T-helper 2 cell (primary cell): ENCODE data around the gene ESR2.
"Not testable (repeated sequence)": the region's sequence is repeated elsewhere in the genome, so short reads cannot be mapped to it uniquely, and the experiment has no call there.

ENCODE experiments used
- DNase-seq, 5 experiments: peaks; one replicate each; pipeline versions ENCODE4 v3.0.0 to v3.0.0-alpha.2; 2012 to 2022

The ESR2 gene

GRCh38 chr14:64196056-64196455 is 98.1 kb downstream of the ESR2 start:
- DNase-seq: no peak

GRCh38 chr14:64195199-64195598 is 99.0 kb downstream of the ESR2 start:
- peak in 1 of 5 experiments; percentile 59 for DNase-seq

GRCh38 chr14:64194404-64194803 is 99.8 kb downstream of the ESR2 start:
- DNase-seq: no peak

- DNase-seq: no peak
These were observed 100.3 kb downstream of the ESR2 start for GRCh38 chr14:64193821-64194220.

GRCh38 chr14:64191756-64192155 is 102.4 kb downstream of the ESR2 start:
- no peak for DNase-seq

GRCh38 chr14:64190974-64191502 is 103.1 kb downstream of the ESR2 start:
- no peak for DNase-seq

- DNase-seq: no peak
These were observed 106.8 kb downstream of the ESR2 start for GRCh38 chr14:64187331-64187730.

- DNase-seq: no peak
These were observed 107.7 kb downstream of the ESR2 start for GRCh38 chr14:64186231-64187129.

- DNase-seq: peak in 1 of 5 experiments; percentile 44
These were observed 109.0 kb downstream of the ESR2 start for GRCh38 chr14:64185184-64185583.

GRCh38 chr14:64184103-64184729 is 110.0 kb downstream of the ESR2 start:
- DNase-seq: no peak

- DNase-seq: not testable (repeated sequence)
These were observed 111.3 kb downstream of the ESR2 start for GRCh38 chr14:64182908-64183307.

- no peak for DNase-seq
These were observed 115.4 kb downstream of the ESR2 start for GRCh38 chr14:64178814-64179213.

GRCh38 chr14:64176330-64176729 is 117.8 kb downstream of the ESR2 start:
- no peak for DNase-seq

GRCh38 chr14:64174922-64175782 is 119.0 kb downstream of the ESR2 start:
- DNase-seq: no peak

GRCh38 chr14:64170181-64170580 is 124.0 kb downstream of the ESR2 start:
- no peak for DNase-seq

GRCh38 chr14:64159588-64159987 is 134.6 kb downstream of the ESR2 start:
- DNase-seq: no peak

GRCh38 chr14:64158608-64159007 is 135.6 kb downstream of the ESR2 start:
- DNase-seq: no peak

GRCh38 chr14:64149921-64150320 is 144.2 kb downstream of the ESR2 start:
- DNase-seq: no peak

- DNase-seq: no peak
These were observed 146.9 kb downstream of the ESR2 start for GRCh38 chr14:64147126-64147790.

- DNase-seq: no peak
These were observed 156.4 kb downstream of the ESR2 start for GRCh38 chr14:64137657-64138290.

- no peak for DNase-seq
These were observed 167.6 kb downstream of the ESR2 start for GRCh38 chr14:64126548-64126947.

- DNase-seq: no peak
These were observed 168.9 kb downstream of the ESR2 start for GRCh38 chr14:64125270-64125669.
